Measurements from ENCODE around the gene NR6A1.

Gene NR6A1

DNA sequence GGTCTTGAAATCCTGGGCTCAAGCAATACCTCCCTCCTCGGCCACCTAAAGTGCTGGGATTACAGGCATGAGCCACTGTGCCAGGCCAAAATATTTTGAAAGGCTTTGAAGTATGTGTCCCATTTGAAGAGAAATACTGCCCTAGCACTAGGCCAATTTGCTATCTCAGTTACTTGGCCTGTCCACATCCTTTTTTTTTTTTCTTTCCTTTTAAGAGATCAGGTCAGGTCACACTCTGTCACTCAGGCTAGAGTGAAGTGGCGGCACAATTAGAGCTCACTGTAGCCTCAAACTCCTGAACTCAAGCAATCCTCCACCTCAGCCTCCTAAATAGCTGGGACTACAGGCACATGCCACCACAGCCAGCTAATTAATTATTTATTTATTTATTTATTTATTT, 84.2 kb downstream of the NR6A1 start:
- ChIA-PET CTCF (interaction anchor here (0.6 to 3.0 kb wide), 4 partner anchors 13 to 162 kb away, joined by 3 to 12 read pairs (median 6); no protein-coding TSS in a partner anchor), POLR2A (interaction anchor here (0.7 kb wide), 1 partner anchor 11 kb away, joined by 3 read pairs; no protein-coding TSS in a partner anchor)
- Histone ChIP-seq H3K4me1 (ENCODE audit: control insufficient read depth, insufficient read depth, low read length) (no peaks in the 10 kb centered on the region), H3K36me3 (ENCODE audit: control insufficient read depth in 2 of 2, insufficient read depth in 1 of 2, low read length in 2 of 2) (no peaks in the 10 kb centered on the region), H3K27ac (ENCODE audit: extremely low read depth, low read depth, low read length) (no peak overlapping the region), H3K9me3 (ENCODE audit: control insufficient read depth, insufficient read depth, low read depth, low read length) (no peaks in the 10 kb centered on the region), H3K4me3 (ENCODE audit: low read depth, low read length) (no peak overlapping the region)
- TF ChIP-seq, protein P1, sequence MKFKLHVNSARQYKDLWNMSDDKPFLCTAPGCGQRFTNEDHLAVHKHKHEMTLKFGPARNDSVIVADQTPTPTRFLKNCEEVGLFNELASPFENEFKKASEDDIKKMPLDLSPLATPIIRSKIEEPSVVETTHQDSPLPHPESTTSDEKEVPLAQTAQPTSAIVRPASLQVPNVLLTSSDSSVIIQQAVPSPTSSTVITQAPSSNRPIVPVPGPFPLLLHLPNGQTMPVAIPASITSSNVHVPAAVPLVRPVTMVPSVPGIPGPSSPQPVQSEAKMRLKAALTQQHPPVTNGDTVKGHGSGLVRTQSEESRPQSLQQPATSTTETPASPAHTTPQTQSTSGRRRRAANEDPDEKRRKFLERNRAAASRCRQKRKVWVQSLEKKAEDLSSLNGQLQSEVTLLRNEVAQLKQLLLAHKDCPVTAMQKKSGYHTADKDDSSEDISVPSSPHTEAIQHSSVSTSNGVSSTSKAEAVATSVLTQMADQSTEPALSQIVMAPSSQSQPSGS (tag by site-specific recombination; IDR thresholded peaks at IDR 0.05; ENCODE audit: low read depth) = no peak
- TF ChIP-seq ZNF654 (tag by site-specific recombination; IDR thresholded peaks at IDR 0.05; ENCODE audit: low read depth) (0 out of 2 replicates have a peak, but pooled peaks have one; percentile 4), ZNF394 (tag by site-specific recombination; IDR thresholded peaks at IDR 0.05; ENCODE audit: borderline replicate concordance) (peak; percentile 44; the same call in 1 of the 2 replicates), ZNF426 (tag by site-specific recombination; IDR thresholded peaks at IDR 0.05) (peak; percentile 28), ZNF623 (tag by site-specific recombination; IDR thresholded peaks at IDR 0.05) (0 out of 2 replicates have a peak, but pooled peaks have one; percentile 15)

- ChIA-PET CTCF (no interaction called here), POLR2A (no interaction called here)
- no peaks in the 10 kb centered on the region for H3K4me1 ChIP-seq (ENCODE audit: control insufficient read depth, insufficient read depth, low read length)
- H3K27ac ChIP-seq (ENCODE audit: extremely low read depth, low read depth, low read length) = no peak overlapping the region
- H3K36me3 ChIP-seq (ENCODE audit: control insufficient read depth in 2 of 2, insufficient read depth in 1 of 2, low read length in 2 of 2) = no peaks in the 10 kb centered on the region
- no peaks in the 10 kb centered on the region for H3K9me3 ChIP-seq (ENCODE audit: control insufficient read depth, insufficient read depth, low read depth, low read length)
- no peak overlapping the region for H3K4me3 ChIP-seq (ENCODE audit: low read depth, low read length)
- TF ChIP-seq, protein P2, sequence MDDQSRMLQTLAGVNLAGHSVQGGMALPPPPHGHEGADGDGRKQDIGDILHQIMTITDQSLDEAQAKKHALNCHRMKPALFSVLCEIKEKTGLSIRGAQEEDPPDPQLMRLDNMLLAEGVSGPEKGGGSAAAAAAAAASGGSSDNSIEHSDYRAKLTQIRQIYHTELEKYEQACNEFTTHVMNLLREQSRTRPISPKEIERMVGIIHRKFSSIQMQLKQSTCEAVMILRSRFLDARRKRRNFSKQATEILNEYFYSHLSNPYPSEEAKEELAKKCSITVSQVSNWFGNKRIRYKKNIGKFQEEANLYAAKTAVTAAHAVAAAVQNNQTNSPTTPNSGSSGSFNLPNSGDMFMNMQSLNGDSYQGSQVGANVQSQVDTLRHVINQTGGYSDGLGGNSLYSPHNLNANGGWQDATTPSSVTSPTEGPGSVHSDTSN (CRISPR knock-in tag; IDR thresholded peaks at IDR 0.05) = no peak
- no peak for TF ChIP-seq ZNF521 (tag by site-specific recombination; IDR thresholded peaks at IDR 0.05)
- TF ChIP-seq INSM2 (tag by site-specific recombination; IDR thresholded peaks at IDR 0.05) = no peak
- no peak for TF ChIP-seq ZNF23 (tag by site-specific recombination; IDR thresholded peaks at IDR 0.05; ENCODE audit: borderline replicate concordance)
- no peak for TF ChIP-seq ZNF777 (tag by site-specific recombination; IDR thresholded peaks at IDR 0.05; ENCODE audit: borderline replicate concordance)
- no peak for TF ChIP-seq FEZF1 (tag by site-specific recombination; IDR thresholded peaks at IDR 0.05)
- TF ChIP-seq ZNF549 (tag by site-specific recombination; IDR thresholded peaks at IDR 0.05) = no peak
- TF ChIP-seq ZNF792 (tag by site-specific recombination; IDR thresholded peaks at IDR 0.05) = no peak
- TF ChIP-seq ZNF394 (tag by site-specific recombination; IDR thresholded peaks at IDR 0.05; ENCODE audit: borderline replicate concordance) = no peak
- TF ChIP-seq ZEB2 (tag by site-specific recombination; IDR thresholded peaks at IDR 0.05) = no peak
- TF ChIP-seq HOXC10 (CRISPR knock-in tag; IDR thresholded peaks at IDR 0.05) = no peak
- no peak for TF ChIP-seq ZBTB48 (tag by site-specific recombination; IDR thresholded peaks at IDR 0.05)
- no peak for TF ChIP-seq ZNF629 (tag by site-specific recombination; IDR thresholded peaks at IDR 0.05)
These were observed 85.9 kb downstream of the NR6A1 start for GRCh38 chr9:124685217-124685616.

GRCh38 chr9:124684169-124684568, 86.9 kb downstream of the NR6A1 start:
- CTCF ChIA-PET = interaction anchor here (0.5 to 1.7 kb wide), 4 partner anchors 26 to 66 kb away, joined by 3 to 5 read pairs (median 3); no protein-coding TSS in a partner anchor
- TF ChIP-seq ZNF26 (tag by site-specific recombination; IDR thresholded peaks at IDR 0.05) (no peak), SP2 (tag by site-specific recombination; IDR thresholded peaks at IDR 0.05) (no peak), ZSCAN16 (tag by site-specific recombination; IDR thresholded peaks at IDR 0.05) (no peak), ZNF302 (tag by site-specific recombination; IDR thresholded peaks at IDR 0.05; ENCODE audit: low read depth) (no peak)
- Histone ChIP-seq H3K27ac (ENCODE audit: extremely low read depth, low read depth, low read length) (no peak overlapping the region), H3K4me1 (ENCODE audit: control insufficient read depth, insufficient read depth, low read length) (no peaks in the 10 kb centered on the region), H3K9me3 (ENCODE audit: control insufficient read depth, insufficient read depth, low read depth, low read length) (no peaks in the 10 kb centered on the region), H3K36me3 (ENCODE audit: control insufficient read depth in 2 of 2, insufficient read depth in 1 of 2, low read length in 2 of 2) (no peaks in the 10 kb centered on the region), H3K4me3 (ENCODE audit: low read depth, low read length) (no peak overlapping the region)
- POLR2A ChIA-PET = no interaction called here

Data from HEK293 (cell line).